GM13977 (cell line): Measurements from ENCODE around the gene BCL2L1.

Source experiments
- DNase-seq: peaks from one replicate; pipeline ENCODE4 v3.0.0; 2012; ENCODE audit warnings: low spot score
- CTCF ChIP-seq: IDR thresholded peaks from 2 replicates; pipeline ENCODE4 v1.5.1; 2012; ENCODE audit warnings: mild to moderate bottlenecking, control low read depth; ENCODE audit not compliant: insufficient read depth; ENCODE audit errors: extremely low read depth, missing control alignments
- in situ Hi-C: fragments of 300-500 bp; cut with MboI; formaldehyde crosslinking; loops from one replicate; pipeline ENCODE4 v1.12.0; 2022; ENCODE audit warnings: low sequenced_read_pairs, low pct_unique_long_range_greater_than_20kb, mixed read lengths, inconsistent platforms; ENCODE audit not compliant: unreplicated experiment

The BCL2L1 gene

DNA sequence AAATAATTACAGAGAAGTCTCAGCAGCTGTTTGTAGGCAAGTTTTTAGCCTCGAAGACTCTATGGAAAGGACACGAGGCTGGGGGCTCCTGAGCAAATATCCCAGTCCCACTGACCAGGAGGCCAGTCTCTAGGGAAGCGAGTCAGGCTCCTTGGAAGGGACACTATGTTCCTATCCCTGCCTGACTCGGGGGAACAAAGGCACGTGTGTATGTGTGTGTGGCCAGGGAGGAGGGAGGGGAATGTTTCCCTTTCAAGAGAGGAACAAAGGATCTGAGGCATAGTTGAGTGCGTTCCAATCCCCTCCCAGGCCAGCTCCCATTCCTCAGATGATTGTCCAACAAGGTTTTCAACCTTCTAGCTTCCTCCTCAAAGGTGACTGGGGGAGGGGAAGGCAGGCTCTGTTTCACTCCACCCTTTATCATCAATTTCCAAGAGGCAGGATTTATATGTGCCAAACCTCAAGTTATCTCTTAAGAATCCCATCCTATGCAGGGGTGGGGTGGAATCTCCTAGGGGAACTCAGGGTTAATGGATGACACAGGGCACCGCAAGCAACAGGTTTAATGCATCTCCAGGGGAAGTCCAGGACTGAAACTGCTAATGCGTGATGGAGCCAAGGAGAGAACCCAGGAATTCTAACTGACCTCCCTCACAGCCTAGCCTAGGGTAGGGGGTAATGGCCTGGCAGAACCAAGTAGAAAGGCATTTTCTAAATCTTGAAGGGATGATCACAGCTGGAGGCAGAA lies 9.9 kb downstream of the BCL2L1 start:
- in situ Hi-C loops: no loop called here
- no peak for DNase-seq
- no peak for TF ChIP-seq CTCF

DNA sequence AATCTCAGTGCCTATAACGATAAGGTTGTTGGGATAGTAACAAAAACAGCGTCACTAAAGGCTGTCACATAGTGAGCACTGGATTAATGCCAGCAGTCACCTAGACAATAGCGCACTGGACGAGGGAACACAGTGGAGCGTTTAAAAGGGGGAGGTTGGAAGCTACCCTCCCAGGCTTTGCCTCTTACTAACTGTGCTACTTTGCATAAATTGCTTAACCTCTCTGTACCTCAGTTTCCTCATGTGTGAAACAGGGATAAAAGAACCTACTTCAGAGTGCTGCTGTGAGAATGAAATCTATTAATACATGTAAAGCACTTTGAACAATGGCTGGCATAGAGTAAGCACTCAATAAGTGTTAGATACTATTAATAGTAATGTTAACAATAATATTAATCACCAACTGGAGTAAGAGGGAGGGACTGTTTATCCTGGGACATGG lies 10.5 kb downstream of the BCL2L1 start:
- in situ Hi-C loops: no loop called here
- TF ChIP-seq CTCF: no peak

DNA sequence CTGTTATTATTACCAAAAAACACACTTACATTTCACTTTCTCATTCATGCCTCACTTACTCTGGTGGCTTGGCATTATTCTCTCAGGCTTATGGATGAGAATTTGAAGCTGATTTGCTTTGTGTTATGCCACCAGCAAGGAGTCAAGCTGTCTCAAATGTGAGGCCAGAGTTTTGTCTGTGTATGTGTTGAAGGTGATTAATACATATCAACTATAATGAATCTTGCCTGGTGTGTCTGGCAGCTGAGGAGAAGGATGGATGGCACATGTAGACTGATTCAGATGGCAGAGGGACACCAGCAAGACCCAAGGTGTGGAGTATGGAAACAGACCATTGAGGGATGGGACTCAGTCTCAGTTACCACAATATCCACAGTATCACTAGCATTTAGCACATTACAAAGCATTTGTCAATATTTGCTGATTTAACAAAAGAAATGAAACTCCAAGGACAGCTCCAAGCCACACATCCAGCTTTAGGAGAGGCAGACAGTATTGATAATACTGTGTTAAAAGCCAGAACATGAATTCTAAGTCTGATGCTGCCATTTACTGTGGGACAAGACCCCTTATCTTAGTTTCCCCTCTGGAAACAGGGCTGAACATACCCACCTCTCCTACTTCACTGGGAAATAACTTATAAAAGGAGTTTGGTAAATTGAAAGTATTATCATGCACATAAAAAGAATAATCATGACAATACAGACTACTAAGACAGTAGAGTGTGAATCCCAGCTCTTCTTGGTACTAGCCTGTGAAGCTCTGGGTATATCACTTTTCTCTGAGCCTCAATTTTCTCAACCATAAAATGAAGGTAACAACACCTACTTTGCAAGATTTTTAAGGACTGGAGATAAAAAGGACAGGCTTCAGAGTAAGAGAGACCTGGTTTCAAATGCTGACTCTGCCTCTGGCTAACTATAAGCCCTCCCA lies 11.2 kb downstream of the BCL2L1 start:
- no peak for DNase-seq
- in situ Hi-C loops: no loop called here
- no peak for TF ChIP-seq CTCF

More for the DNA sequence above, 10.5 kb downstream of the BCL2L1 start:
- DNase-seq: no peak

- TF ChIP-seq CTCF: no peak
- DNase-seq: no peak
- in situ Hi-C loops: no loop called here
Measured at GRCh38 chr20:31710423-31711108, 12.1 kb downstream of the BCL2L1 start.

DNA sequence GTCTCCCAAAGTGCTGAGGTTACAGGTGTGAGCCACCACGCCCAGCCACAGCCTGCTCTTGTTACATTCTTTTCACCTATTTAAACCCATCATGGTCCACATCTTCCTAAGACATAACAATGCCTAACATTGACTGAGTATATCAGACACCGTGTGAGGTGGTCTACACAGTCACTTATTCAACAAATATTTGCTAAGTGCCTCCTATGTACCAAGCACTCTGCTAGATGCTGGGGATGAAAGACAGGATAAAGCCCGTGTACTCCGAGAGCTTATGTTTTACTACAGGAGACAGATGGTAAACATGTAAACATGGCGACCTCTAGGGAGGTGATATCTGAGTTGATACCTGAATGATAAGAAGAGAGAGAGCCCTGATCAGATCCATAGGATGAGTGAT lies 12.7 kb downstream of the BCL2L1 start:
- no peak for DNase-seq
- no peak for TF ChIP-seq CTCF
- in situ Hi-C loops: no loop called here
